K562 (cell line): ENCODE data around the gene XKR7. TPM values are rescaled to one million over a fixed set of nuclear protein-coding genes. Genes with fewer than 3 reads are reported as not detected.

Experiments
- CCNT2 ChIP-seq: IDR thresholded peaks from 2 replicates; pipeline ENCODE4 v1.6.1; 2011; ENCODE audit warnings: borderline replicate concordance, low read depth, mild to moderate bottlenecking, moderate library complexity, mixed read lengths, low read length; ENCODE audit not compliant: insufficient read length; ENCODE audit errors: extremely low read depth
- CHD2 ChIP-seq: IDR thresholded peaks from 2 replicates; pipeline ENCODE4 v1.6.1; 2011; ENCODE audit warnings: low read depth, low read length
- ERF ChIP-seq: fragments of 450-650 bp; formaldehyde crosslinking; IDR thresholded peaks from 2 replicates; pipeline ENCODE4 v1.4.0; 2020; ENCODE audit warnings: mild to moderate bottlenecking, mixed read lengths
- MTA3 ChIP-seq: fragments of 450-650 bp; formaldehyde crosslinking; IDR thresholded peaks from 2 replicates; pipeline ENCODE4 v1.6.1; 2017; ENCODE audit warnings: mild to moderate bottlenecking, borderline replicate concordance
- MYNN ChIP-seq, 2 experiments: sonication (generic); formaldehyde crosslinking in 1 of 2; IDR thresholded peaks; 2 replicates each; pipeline versions ENCODE4 v1.5.0 to v1.6.1; 2016 to 2020; ENCODE audit warnings: antibody characterized with exemption in 1 of 2, missing genetic modification reagents in 1 of 2
- NR2C2 ChIP-seq, 2 experiments: fragments of 200-800 bp in 1 of 2; sonication (Bioruptor generic) in 1 of 2; sonication (generic) in 1 of 2; formaldehyde crosslinking in 1 of 2; IDR thresholded peaks; 2 replicates each; pipeline versions ENCODE4 v1.6.1 to v1.8.0; 2016 to 2022; ENCODE audit warnings: mild to moderate bottlenecking in 1 of 2, missing compliant biosample characterization in 1 of 2, missing genetic modification characterization in 1 of 2, missing genetic modification reagents in 1 of 2
- PML ChIP-seq: IDR thresholded peaks from 2 replicates; pipeline ENCODE4 v1.6.1; 2012; ENCODE audit warnings: low read length, inconsistent platforms
- POLR2AphosphoS2 ChIP-seq: IDR thresholded peaks from 2 replicates; pipeline ENCODE4 v1.6.1; 2012; ENCODE audit warnings: low read length, improper control_type of control experiment
- POLR2B ChIP-seq: fragments of 450-650 bp; IDR thresholded peaks from 2 replicates; pipeline ENCODE4 v1.6.1; 2018; ENCODE audit warnings: low read depth; ENCODE audit not compliant: partially characterized antibody
- POU5F1 ChIP-seq: fragments of 150-350 bp; IDR thresholded peaks from 2 replicates; pipeline ENCODE4 v1.6.1; 2014; ENCODE audit warnings: borderline replicate concordance, low read length, low read depth, mild to moderate bottlenecking; ENCODE audit not compliant: partially characterized antibody
- SRSF7 ChIP-seq: fragments of 200-400 bp; formaldehyde crosslinking; optimal IDR thresholded peaks from 2 replicates; pipeline ENCODE3; 2017; ENCODE audit warnings: mild to moderate bottlenecking, low read depth, low read length
- SUPT5H ChIP-seq: fragments of 450-650 bp; IDR thresholded peaks from 2 replicates; pipeline ENCODE4 v1.6.1; 2016
- ZBTB17 ChIP-seq: fragments of 450-650 bp; formaldehyde crosslinking; IDR thresholded peaks from 2 replicates; pipeline ENCODE4 v1.4.0; 2020; ENCODE audit warnings: mild to moderate bottlenecking
- ZBTB40 ChIP-seq, 2 experiments: fragments of 450-650 bp in 1 of 2; sonication (generic) in 1 of 2; formaldehyde crosslinking in 1 of 2; IDR thresholded peaks; 2 replicates each; pipeline versions ENCODE4 v1.7.1 to v1.9.0; 2016 to 2022; ENCODE audit warnings: inconsistent platforms in 1 of 2, mild to moderate bottlenecking in 1 of 2, missing genetic modification reagents in 1 of 2
- ZKSCAN1 ChIP-seq: fragments of 150-350 bp; IDR thresholded peaks from 2 replicates; pipeline ENCODE4 v1.6.1; 2016; ENCODE audit warnings: low read depth, low read length
- ZNF699 ChIP-seq: fragments of 250-450 bp; sonication (Bioruptor Pico); IDR thresholded peaks from 2 replicates; pipeline ENCODE4 v1.8.0; 2021; ENCODE audit warnings: mild to moderate bottlenecking, moderate library complexity; ENCODE audit not compliant: insufficient replicate concordance
- polyA plus RNA-seq, 8 experiments: library from polyadenylated mRNA; depleted of rRNA in 4 of 8; stranded (reverse) in 5 of 8; unstranded in 3 of 8; fragments of >200 nt; fragmentation: Nextera tagmentation in 2 of 8; fragmentation: Illumina TruSeq in 1 of 8; extraction: Ambion mirVana in 2 of 8; extraction: Trizol in 1 of 8; gene quantifications; 2 replicates each; pipeline versions ENCODE4 v1.2.1 to v1.2.3, GENCODE V29; 2011 to 2014; ENCODE audit warnings: inconsistent platforms in 1 of 8, missing spikeins in 1 of 8
- total RNA-seq, 7 experiments: library from RNA; depleted of rRNA in 6 of 7; stranded (reverse); fragments of >200 nt in 6 of 7; fragmentation: Illumina TruSeq in 2 of 7; extraction: Trizol in 2 of 7; gene quantifications; 2 replicates each; pipeline versions ENCODE4 v1.2.1 to v1.2.3, GENCODE V29; 2011 to 2021; ENCODE audit warnings: low replicate concordance in 1 of 7
- TF ChIP-seq, protein P1 (sequence below): fragments of 250-450 bp; sonication (Bioruptor Pico); IDR thresholded peaks from 2 replicates; pipeline ENCODE4 v1.8.0; 2022; ENCODE audit warnings: moderate library complexity, mild to moderate bottlenecking, inconsistent platforms

Gene XKR7
- total and polyA plus RNA-seq, 9 of the 15 experiments (the other 6 are each of a cell fraction or from before 2014, with no cell fraction given), result 0.02 TPM; not detected in 8

- TF ChIP-seq POU5F1, result peak; percentile 82
- peak; percentile 64 for TF ChIP-seq ZBTB17
- peak; percentile 80 for TF ChIP-seq SUPT5H
- TF ChIP-seq NR2C2 (CRISPR knock-in tag; IDR thresholded peaks at IDR 0.05), result no peak
- TF ChIP-seq NR2C2 (tag; IDR thresholded peaks at IDR 0.05), result peak; percentile 73; the same call in 1 of the 2 replicates
- 0 out of 2 replicates have a peak, but pooled peaks have one; percentile 40 for TF ChIP-seq PML
- peak; percentile 46; the same call in 1 of the 2 replicates for TF ChIP-seq MTA3
- TF ChIP-seq MYNN (IDR thresholded peaks at IDR 0.05), result 0 out of 2 replicates have a peak, but pooled peaks have one; percentile 7
- TF ChIP-seq MYNN (CRISPR knock-in tag; IDR thresholded peaks at IDR 0.05), result no peak
- TF ChIP-seq ZNF699 (CRISPR knock-in tag), result no peak
- peak; percentile 95 for TF ChIP-seq POLR2B
- TF ChIP-seq ZBTB40 (IDR thresholded peaks at IDR 0.05), result peak; percentile 21; the same call in 1 of the 2 replicates
- TF ChIP-seq ZBTB40 (CRISPR knock-in tag; IDR thresholded peaks at IDR 0.05), result no peak
- TF ChIP-seq ZKSCAN1, result peak; percentile 64; the same call in 1 of the 2 replicates
- TF ChIP-seq ERF (CRISPR knock-in tag), result peak; percentile 92
- peak; percentile 98 for TF ChIP-seq CHD2
- TF ChIP-seq, protein P1, sequence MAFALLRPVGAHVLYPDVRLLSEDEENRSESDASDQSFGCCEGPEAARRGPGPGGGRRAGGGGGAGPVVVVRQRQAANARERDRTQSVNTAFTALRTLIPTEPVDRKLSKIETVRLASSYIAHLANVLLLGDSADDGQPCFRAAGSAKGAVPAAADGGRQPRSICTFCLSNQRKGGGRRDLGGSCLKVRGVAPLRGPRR (CRISPR knock-in tag), result no peak
- TF ChIP-seq CCNT2, result peak; percentile 74
- no peak for TF ChIP-seq POLR2AphosphoS2
- no peak for TF ChIP-seq SRSF7
These were observed 16.2 kb upstream of the XKR7 start, which contains the start of gene PDRG1 (continued) for GRCh38 chr20:31951530-31952453.
